PC-9 (cell line): Measurements from ENCODE around the gene TRDN.

Experiments
- CTCF ChIP-seq: fragments of 200-600 bp; sonication (generic); conservative IDR thresholded peaks from 2 replicates; pipeline ENCODE4 v1.6.1; 2017; ENCODE audit warnings: mixed run types, antibody characterized with exemption, mild to moderate bottlenecking, moderate library complexity
- EZH2 ChIP-seq: fragments of 200-600 bp; sonication (generic); IDR thresholded peaks from 2 replicates; pipeline ENCODE4 v1.8.0; 2017; ENCODE audit warnings: antibody characterized with exemption, low read depth

- no peak for TF ChIP-seq CTCF
- TF ChIP-seq EZH2, result no peak
These were observed 421.5 kb downstream of the TRDN start for GRCh38 chr6:123215211-123215610.
